Fibroblast of villous mesenchyme (primary cell): ENCODE data around the gene ZYX. TPM values are rescaled to one million over a fixed set of nuclear protein-coding genes. Genes with fewer than 3 reads are reported as not detected.
A peak's percentile ranks its signal among the peaks of the same experiment; 100 is the strongest.

Source experiments
- DNase-seq: peaks from one replicate; pipeline ENCODE4 v3.0.0-alpha.2; 2010; ENCODE audit warnings: low read depth
- H3K4me3 ChIP-seq: 2 replicates; pipeline ENCODE4 v1.5.1; 2011; ENCODE audit warnings: low read depth, mild to moderate bottlenecking, low read length
- total RNA-seq: library from RNA; depleted of rRNA; stranded (reverse); fragments of >200 nt; gene quantifications from 2 replicates; pipeline ENCODE4 v1.2.3, GENCODE V29; 2012
- TF ChIP-seq, protein P1 (sequence below): IDR thresholded peaks from 2 replicates; pipeline ENCODE4 v1.5.1; 2012; ENCODE audit warnings: low read depth, mild to moderate bottlenecking, low read length; ENCODE audit not compliant: insufficient read depth

The ZYX gene
- total RNA-seq, 1 donor: 71.7 TPM

- TF ChIP-seq, protein P1, sequence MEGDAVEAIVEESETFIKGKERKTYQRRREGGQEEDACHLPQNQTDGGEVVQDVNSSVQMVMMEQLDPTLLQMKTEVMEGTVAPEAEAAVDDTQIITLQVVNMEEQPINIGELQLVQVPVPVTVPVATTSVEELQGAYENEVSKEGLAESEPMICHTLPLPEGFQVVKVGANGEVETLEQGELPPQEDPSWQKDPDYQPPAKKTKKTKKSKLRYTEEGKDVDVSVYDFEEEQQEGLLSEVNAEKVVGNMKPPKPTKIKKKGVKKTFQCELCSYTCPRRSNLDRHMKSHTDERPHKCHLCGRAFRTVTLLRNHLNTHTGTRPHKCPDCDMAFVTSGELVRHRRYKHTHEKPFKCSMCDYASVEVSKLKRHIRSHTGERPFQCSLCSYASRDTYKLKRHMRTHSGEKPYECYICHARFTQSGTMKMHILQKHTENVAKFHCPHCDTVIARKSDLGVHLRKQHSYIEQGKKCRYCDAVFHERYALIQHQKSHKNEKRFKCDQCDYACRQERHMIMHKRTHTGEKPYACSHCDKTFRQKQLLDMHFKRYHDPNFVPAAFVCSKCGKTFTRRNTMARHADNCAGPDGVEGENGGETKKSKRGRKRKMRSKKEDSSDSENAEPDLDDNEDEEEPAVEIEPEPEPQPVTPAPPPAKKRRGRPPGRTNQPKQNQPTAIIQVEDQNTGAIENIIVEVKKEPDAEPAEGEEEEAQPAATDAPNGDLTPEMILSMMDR: no peak
- DNase-seq: no peak
- H3K4me3 ChIP-seq: peak within 1 kb of the TSS; percentile 57
These were observed 18.8 kb upstream of the ZYX start, which contains the start of gene FAM131B for GRCh38 chr7:143362131-143363015. Gene FAM131B, minus strand, starts transcription at chr7:143362713. Its CDS starts 110 bp downstream, at chr7:143362603.

DNA sequence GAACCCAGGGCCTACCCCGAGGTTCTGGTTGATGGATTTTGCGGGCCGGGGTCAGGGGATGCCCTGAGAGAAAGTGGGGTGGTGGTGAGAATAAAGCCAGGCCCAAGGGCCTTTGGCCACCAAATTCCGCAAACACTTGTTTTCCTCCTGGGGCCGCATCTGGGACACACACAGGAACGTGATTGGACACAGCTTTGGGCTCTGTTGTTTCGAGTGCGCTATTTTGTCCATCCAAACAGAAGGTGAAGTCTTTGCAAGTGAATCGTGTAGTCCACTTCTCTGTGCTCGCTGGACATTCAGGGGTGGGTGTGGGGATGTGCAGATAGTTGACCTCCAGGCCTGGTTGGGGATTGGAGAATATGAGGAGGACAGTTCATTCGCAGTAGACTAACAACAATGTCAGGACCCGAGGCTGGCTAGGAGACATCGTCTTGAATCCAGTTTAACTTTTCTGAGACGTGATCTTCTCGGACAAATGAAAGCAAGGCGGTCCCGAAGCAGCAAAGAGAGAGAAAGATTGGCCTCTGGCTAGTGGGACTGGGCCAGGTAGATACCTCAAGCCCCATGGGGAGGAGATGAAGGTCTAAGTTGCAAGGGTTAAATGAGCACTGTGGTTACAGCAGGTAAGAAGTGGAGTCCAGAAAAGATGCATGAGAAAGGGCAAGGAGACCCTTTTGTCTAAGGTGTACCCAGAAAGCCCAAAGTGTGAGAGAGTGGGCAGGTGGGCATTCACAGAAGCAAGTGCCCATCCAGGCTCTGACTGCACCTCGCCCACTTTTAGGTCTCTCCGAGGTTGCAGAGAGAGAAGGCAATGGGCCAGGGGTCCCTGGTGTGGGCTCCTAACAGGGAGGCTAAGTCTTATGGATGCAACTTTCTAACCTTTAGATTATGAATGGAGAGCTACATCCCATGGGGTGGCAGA, 17.9 kb upstream of the ZYX start:
- TF ChIP-seq, protein P1: no peak
- peak overlapping the region; percentile 35 for H3K4me3 ChIP-seq
- no peak for DNase-seq

GRCh38 chr7:143367972-143368371, 13.2 kb upstream of the ZYX start:
- DNase-seq: peak; percentile 62
- TF ChIP-seq, protein P1: no peak
- no peak overlapping the region for H3K4me3 ChIP-seq

DNA sequence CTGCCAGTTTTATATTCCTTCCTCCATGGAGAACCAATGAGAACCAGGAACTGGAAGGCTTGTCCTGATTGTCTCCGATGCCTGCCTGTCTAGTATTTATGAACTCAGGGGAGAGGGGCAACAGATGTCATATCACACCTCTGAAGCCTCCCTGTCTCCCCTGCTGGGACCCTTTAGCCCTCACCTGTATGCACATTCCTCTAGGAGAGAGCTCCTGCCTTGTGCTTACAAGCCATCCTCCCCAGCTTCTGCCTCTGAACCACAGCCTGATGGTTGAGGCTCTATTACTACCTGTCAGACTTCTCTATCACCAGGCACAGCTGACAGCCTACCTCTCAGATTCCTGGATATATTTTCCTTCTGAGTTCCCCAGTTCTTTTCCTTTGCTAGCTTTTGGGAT, 12.8 kb upstream of the ZYX start:
- no peak for DNase-seq
- TF ChIP-seq, protein P1: no peak
- H3K4me3 ChIP-seq: no peak overlapping the region

GRCh38 chr7:143369678-143370651, 11.2 kb upstream of the ZYX start:
- TF ChIP-seq, protein P1: no peak
- no peak for DNase-seq
- no peak overlapping the region for H3K4me3 ChIP-seq

- TF ChIP-seq, protein P1: no peak
- no peak for DNase-seq
- H3K4me3 ChIP-seq: no peak overlapping the region
These were observed 9.1 kb upstream of the ZYX start for GRCh38 chr7:143372070-143372469.
